ENCODE results near the gene RASL12.

Gene RASL12

GRCh38 chr15:65089206-65089824 is 21.5 kb upstream of the RASL12 start:
- peaks cover 6% of the 10 kb centered on the region; the same call in 1 of the 2 replicates for H3K27me3 ChIP-seq (ENCODE audit: insufficient read depth, low read length)

GRCh38 chr15:65088643-65089021 is 20.8 kb upstream of the RASL12 start:
- peaks cover 11% of the 10 kb centered on the region for H3K4me1 ChIP-seq (ENCODE audit: insufficient read depth, low read length)
- peaks cover 9% of the 10 kb centered on the region; the same call in 1 of the 2 replicates for H3K27me3 ChIP-seq (ENCODE audit: insufficient read depth, low read length)
- H3K9me3 ChIP-seq (ENCODE audit: insufficient read depth, low read depth, low read length), result no peaks in the 10 kb centered on the region
- H3K27ac ChIP-seq (ENCODE audit: low read length), result no peak overlapping the region
- H3K4me3 ChIP-seq (ENCODE audit: low read length), result no peak overlapping the region
- H3K36me3 ChIP-seq (ENCODE audit: insufficient read depth, low read depth, low read length), result no peaks in the 10 kb centered on the region
- no peak overlapping the region for H3K9ac ChIP-seq (ENCODE audit: low read depth, low read length)

More at GRCh38 chr15:65089206-65089824, 21.5 kb upstream of the RASL12 start:
- H3K9me3 ChIP-seq (ENCODE audit: insufficient read depth, low read depth, low read length), result no peaks in the 10 kb centered on the region
- no peak overlapping the region for H3K27ac ChIP-seq (ENCODE audit: low read length)
- peaks cover 4% of the 10 kb centered on the region for H3K4me1 ChIP-seq (ENCODE audit: insufficient read depth, low read length)
- no peaks in the 10 kb centered on the region for H3K36me3 ChIP-seq (ENCODE audit: insufficient read depth, low read depth, low read length)
- no peak overlapping the region for H3K4me3 ChIP-seq (ENCODE audit: low read length)
- H3K9ac ChIP-seq (ENCODE audit: low read depth, low read length), result no peak overlapping the region

- Histone ChIP-seq H3K9me3 (ENCODE audit: insufficient read depth, low read depth, low read length) (no peaks in the 10 kb centered on the region), H3K9ac (ENCODE audit: low read depth, low read length) (no peak overlapping the region), H3K4me3 (ENCODE audit: low read length) (no peak overlapping the region), H3K36me3 (ENCODE audit: insufficient read depth, low read depth, low read length) (no peaks in the 10 kb centered on the region), H3K27ac (ENCODE audit: low read length) (no peak overlapping the region), H3K4me1 (ENCODE audit: insufficient read depth, low read length) (peaks cover 16% of the 10 kb centered on the region), H3K27me3 (ENCODE audit: insufficient read depth, low read length) (peaks cover 9% of the 10 kb centered on the region; the same call in 1 of the 2 replicates)
Observed at GRCh38 chr15:65087873-65088642, 20.3 kb upstream of the RASL12 start.

GRCh38 chr15:65087411-65087810 is 19.6 kb upstream of the RASL12 start:
- no peak overlapping the region for H3K27ac ChIP-seq (ENCODE audit: low read length)
- peaks cover 12% of the 10 kb centered on the region; the same call in 1 of the 2 replicates for H3K27me3 ChIP-seq (ENCODE audit: insufficient read depth, low read length)
- H3K9ac ChIP-seq (ENCODE audit: low read depth, low read length), result no peak overlapping the region
- H3K36me3 ChIP-seq (ENCODE audit: insufficient read depth, low read depth, low read length), result no peaks in the 10 kb centered on the region
- no peak overlapping the region for H3K4me3 ChIP-seq (ENCODE audit: low read length)
- peaks cover 22% of the 10 kb centered on the region for H3K4me1 ChIP-seq (ENCODE audit: insufficient read depth, low read length)
- no peaks in the 10 kb centered on the region for H3K9me3 ChIP-seq (ENCODE audit: insufficient read depth, low read depth, low read length)

GRCh38 chr15:65086680-65087111 is 18.9 kb upstream of the RASL12 start:
- Histone ChIP-seq H3K36me3 (ENCODE audit: insufficient read depth, low read depth, low read length) (no peaks in the 10 kb centered on the region), H3K9me3 (ENCODE audit: insufficient read depth, low read depth, low read length) (no peaks in the 10 kb centered on the region), H3K4me3 (ENCODE audit: low read length) (no peak overlapping the region), H3K27me3 (ENCODE audit: insufficient read depth, low read length) (peaks cover 19% of the 10 kb centered on the region), H3K4me1 (ENCODE audit: insufficient read depth, low read length) (peaks cover 27% of the 10 kb centered on the region), H3K9ac (ENCODE audit: low read depth, low read length) (no peak overlapping the region), H3K27ac (ENCODE audit: low read length) (no peak overlapping the region)

GRCh38 chr15:65085990-65086679 is 18.3 kb upstream of the RASL12 start:
- Histone ChIP-seq H3K4me3 (ENCODE audit: low read length) (no peak overlapping the region), H3K4me1 (ENCODE audit: insufficient read depth, low read length) (peaks cover 27% of the 10 kb centered on the region)

GRCh38 chr15:65085207-65085753 is 17.5 kb upstream of the RASL12 start:
- no peaks in the 10 kb centered on the region for H3K36me3 ChIP-seq (ENCODE audit: insufficient read depth, low read depth, low read length)
- H3K9ac ChIP-seq (ENCODE audit: low read depth, low read length), result no peak overlapping the region
- no peak overlapping the region for H3K27ac ChIP-seq (ENCODE audit: low read length)
- no peak overlapping the region for H3K4me3 ChIP-seq (ENCODE audit: low read length)
- peaks cover 27% of the 10 kb centered on the region for H3K4me1 ChIP-seq (ENCODE audit: insufficient read depth, low read length)
- H3K27me3 ChIP-seq (ENCODE audit: insufficient read depth, low read length), result peaks cover 29% of the 10 kb centered on the region
- no peaks in the 10 kb centered on the region for H3K9me3 ChIP-seq (ENCODE audit: insufficient read depth, low read depth, low read length)

More at GRCh38 chr15:65085990-65086679, 18.3 kb upstream of the RASL12 start:
- Histone ChIP-seq H3K9ac (ENCODE audit: low read depth, low read length) (no peak overlapping the region), H3K27ac (ENCODE audit: low read length) (no peak overlapping the region), H3K36me3 (ENCODE audit: insufficient read depth, low read depth, low read length) (no peaks in the 10 kb centered on the region), H3K9me3 (ENCODE audit: insufficient read depth, low read depth, low read length) (no peaks in the 10 kb centered on the region), H3K27me3 (ENCODE audit: insufficient read depth, low read length) (peaks cover 24% of the 10 kb centered on the region)

GRCh38 chr15:65084500-65085206 is 16.9 kb upstream of the RASL12 start:
- Histone ChIP-seq H3K4me1 (ENCODE audit: insufficient read depth, low read length) (peaks cover 27% of the 10 kb centered on the region), H3K9ac (ENCODE audit: low read depth, low read length) (no peak overlapping the region), H3K27ac (ENCODE audit: low read length) (no peak overlapping the region), H3K9me3 (ENCODE audit: insufficient read depth, low read depth, low read length) (no peaks in the 10 kb centered on the region), H3K36me3 (ENCODE audit: insufficient read depth, low read depth, low read length) (no peaks in the 10 kb centered on the region), H3K27me3 (ENCODE audit: insufficient read depth, low read length) (peaks cover 29% of the 10 kb centered on the region), H3K4me3 (ENCODE audit: low read length) (no peak overlapping the region)

GRCh38 chr15:65083262-65083701 is 15.5 kb upstream of the RASL12 start:
- peaks cover 35% of the 10 kb centered on the region for H3K27me3 ChIP-seq (ENCODE audit: insufficient read depth, low read length)
- no peak overlapping the region for H3K27ac ChIP-seq (ENCODE audit: low read length)
- peak overlapping the region; percentile 29; the same call in 1 of the 2 replicates for H3K4me3 ChIP-seq (ENCODE audit: low read length)
- no peaks in the 10 kb centered on the region for H3K36me3 ChIP-seq (ENCODE audit: insufficient read depth, low read depth, low read length)
- H3K9me3 ChIP-seq (ENCODE audit: insufficient read depth, low read depth, low read length), result no peaks in the 10 kb centered on the region
- H3K4me1 ChIP-seq (ENCODE audit: insufficient read depth, low read length), result peaks cover 27% of the 10 kb centered on the region
- H3K9ac ChIP-seq (ENCODE audit: low read depth, low read length), result peak overlapping the region; percentile 0; the same call in 1 of the 2 replicates

- no peaks in the 10 kb centered on the region for H3K9me3 ChIP-seq (ENCODE audit: insufficient read depth, low read depth, low read length)
- H3K4me1 ChIP-seq (ENCODE audit: insufficient read depth, low read length), result peaks cover 27% of the 10 kb centered on the region
- H3K36me3 ChIP-seq (ENCODE audit: insufficient read depth, low read depth, low read length), result no peaks in the 10 kb centered on the region
- peaks cover 37% of the 10 kb centered on the region for H3K27me3 ChIP-seq (ENCODE audit: insufficient read depth, low read length)
- H3K4me3 ChIP-seq (ENCODE audit: low read length), result peak overlapping the region; percentile 29; the same call in 1 of the 2 replicates
- H3K9ac ChIP-seq (ENCODE audit: low read depth, low read length), result no peak overlapping the region; the same call in 1 of the 2 replicates
- no peak overlapping the region for H3K27ac ChIP-seq (ENCODE audit: low read length)
Observed at GRCh38 chr15:65082303-65082953, 14.6 kb upstream of the RASL12 start.

All from iPS-20b (cell line).